ENCODE results near the gene WFIKKN1.

The WFIKKN1 gene

GRCh38 chr16:659618-660017, 28.8 kb downstream of the WFIKKN1 start:
- DNase-seq, result no peak

- DNase-seq, result no peak
These were observed 29.3 kb downstream of the WFIKKN1 start for GRCh38 chr16:660132-660458.

DNA sequence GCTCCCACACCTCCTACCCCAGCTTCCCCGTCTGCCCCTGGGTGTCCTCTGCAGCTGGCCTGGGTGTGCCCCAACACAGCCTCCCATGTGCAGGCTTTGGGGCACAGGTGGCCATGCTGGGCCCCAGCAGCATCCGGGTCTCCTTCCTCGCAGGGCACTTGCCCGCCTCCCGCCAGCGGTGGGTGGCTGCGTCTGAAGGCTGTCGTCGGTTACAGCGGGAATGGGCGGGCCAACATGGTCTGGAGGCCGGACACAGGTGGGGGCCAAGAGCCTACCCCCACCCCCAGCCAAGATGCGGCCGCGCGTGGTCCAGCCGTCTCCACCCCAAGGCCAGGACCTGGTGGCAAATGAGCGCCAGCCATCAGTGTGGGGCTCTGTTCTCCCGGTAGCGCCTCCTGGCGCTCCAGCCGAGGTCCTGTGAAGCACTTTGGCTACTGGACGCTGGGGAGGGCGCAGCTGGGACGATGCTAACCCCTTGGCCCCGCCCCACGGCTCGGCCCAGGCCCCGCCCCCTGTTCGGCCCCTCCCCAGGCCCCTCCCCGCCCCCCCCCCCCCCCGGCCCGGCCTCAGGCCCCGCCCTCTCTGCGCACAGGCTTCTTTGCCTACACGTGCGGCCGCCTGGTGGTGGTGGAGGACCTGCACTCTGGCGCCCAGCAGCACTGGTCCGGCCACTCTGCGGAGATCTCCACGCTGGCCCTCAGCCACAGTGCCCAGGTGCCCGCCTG, 29.8 kb downstream of the WFIKKN1 start:
- peak; percentile 77 for DNase-seq

DNA sequence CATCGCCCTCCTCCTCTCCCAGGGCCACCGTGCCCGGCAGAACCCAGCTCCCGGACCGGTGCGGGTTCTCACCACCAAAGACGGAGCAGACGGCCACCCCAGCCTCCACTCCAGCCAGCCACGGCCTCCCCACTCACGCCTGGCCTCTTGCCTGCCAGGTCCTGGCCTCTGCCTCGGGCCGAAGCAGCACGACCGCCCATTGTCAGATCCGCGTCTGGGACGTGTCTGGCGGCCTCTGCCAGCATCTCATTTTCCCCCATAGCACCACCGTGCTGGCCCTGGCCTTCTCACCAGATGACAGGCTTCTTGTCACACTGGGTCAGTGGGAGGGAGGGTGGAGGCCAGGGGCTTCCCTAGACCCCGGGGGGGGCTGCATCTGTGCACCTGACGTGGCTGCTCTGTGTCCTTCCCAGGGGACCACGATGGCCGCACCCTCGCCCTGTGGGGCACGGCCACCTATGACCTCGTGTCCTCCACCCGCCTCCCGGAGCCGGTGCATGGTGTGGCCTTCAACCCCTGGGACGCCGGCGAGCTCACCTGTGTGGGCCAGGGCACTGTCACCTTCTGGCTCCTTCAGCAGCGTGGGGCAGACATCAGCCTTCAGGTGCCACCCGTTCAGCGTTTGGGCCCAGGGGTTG, 30.5 kb downstream of the WFIKKN1 start:
- DNase-seq, result no peak

DNA sequence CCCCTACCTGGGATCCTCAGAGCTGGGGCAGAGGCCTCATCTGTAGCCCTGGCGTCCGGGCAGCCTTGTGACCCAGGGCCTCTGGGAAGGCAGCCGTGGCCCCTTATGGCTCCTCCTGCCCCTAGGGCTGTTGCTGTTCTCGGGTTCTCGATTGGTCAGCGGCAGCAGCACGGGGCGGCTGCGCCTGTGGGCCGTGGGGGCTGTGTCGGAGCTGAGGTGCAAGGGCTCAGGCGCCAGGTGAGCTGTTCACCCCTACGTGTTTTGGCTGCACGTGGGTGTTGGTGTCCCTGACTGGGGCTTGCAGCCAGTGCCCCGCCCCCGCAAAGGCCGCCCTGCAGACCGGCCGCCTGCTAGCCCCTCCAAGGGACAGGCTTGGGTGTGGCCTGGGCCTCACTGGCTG, 31.3 kb downstream of the WFIKKN1 start:
- no peak for DNase-seq

DNA sequence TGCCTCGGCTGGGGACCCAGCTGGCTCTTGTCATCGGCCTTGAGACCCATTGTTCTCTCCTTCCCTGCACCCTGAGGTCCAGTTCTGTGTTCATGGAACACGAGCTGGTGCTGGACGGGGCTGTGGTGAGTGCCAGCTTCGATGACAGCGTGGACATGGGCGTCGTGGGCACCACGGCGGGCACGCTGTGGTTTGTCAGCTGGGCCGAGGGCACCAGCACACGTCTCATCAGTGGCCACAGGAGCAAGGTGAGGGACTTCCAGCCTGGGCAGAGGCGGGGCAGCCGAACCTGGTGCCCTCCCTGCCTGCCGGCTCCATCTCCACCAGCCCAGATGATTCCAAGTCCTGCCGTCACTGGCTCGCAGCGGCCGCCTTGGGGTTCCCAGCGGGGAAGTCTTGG, 31.8 kb downstream of the WFIKKN1 start:
- DNase-seq, result no peak

- no peak for DNase-seq
These were observed 35.8 kb downstream of the WFIKKN1 start for GRCh38 chr16:666572-666971.

DNA sequence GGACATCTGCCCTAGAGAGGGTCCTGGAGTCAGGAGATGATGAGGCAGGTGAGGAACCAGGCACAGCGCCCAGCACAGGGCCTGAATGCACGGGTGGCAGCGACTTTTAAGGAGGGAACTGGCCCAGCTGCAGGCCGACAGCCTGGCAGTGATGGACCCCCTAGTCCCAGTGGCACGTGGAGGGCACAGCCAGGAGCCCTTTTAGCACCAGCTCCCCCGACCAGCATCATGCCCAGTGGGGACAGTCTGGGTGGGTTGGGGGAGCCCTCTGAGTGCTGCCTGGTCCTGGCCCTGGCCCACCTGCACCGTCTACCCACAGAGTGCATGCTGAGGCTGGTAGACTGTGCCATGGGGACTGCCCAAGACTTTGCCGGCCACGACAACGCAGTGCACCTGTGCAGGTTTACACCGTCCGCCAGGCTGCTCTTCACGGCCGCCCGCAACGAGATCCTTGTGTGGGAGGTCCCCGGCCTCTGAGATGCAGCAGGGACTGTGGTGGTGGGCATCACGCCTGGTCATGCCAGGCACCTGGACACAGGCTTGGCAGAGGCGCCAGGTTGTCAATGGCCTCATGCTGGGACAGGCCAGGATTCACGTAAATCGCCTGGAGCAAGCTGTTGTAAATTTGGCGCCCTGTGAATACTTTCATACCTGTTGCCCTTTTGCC, 36.5 kb downstream of the WFIKKN1 start:
- DNase-seq, result no peak

DNA sequence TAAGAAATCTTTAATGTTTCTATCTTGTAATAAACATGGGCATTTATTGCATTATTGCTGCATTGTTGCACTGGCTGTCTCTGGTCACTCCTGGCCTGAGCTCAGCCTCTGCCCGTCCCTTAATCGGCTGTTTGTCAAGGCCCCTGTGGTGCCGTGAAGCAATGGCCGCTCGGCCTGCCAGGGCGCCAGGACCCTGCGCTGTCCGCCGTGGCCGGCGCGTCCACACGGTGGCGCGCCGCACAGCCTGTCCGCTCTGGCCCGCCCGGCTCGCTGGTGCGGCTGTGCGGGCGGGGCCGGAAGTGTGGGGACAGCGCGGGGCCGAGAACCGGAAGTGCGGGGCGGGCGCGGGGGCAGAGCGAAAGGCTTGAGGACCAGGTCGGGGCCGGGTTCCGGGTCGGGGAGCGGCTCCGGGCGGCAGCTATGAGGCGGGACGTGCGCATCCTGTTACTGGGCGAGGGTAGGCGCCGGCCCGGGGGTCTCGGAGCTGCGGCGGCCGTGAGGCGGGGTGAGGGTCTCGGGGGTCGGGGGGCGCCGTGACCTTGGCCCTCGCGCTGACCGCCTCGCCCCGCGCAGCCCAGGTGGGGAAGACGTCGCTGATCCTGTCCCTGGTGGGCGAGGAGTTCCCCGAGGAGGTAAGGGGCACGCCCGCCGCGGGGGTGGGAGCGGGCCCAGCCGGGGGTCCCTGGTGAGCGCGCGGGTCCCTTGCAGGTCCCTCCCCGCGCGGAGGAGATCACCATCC, 37.2 kb downstream of the WFIKKN1 start, which contains the start of gene RHOT2:
RHOT2 (plus strand) TSS at position 353 of the 739 bp plus-strand sequence; CDS start at position 421, 68 bp downstream.
- peak; percentile 94 for DNase-seq

- no peak for DNase-seq
These were observed 37.9 kb downstream of the WFIKKN1 start for GRCh38 chr16:668519-669171.

- DNase-seq, result no peak
These were observed 38.9 kb downstream of the WFIKKN1 start for GRCh38 chr16:669666-670065.

GRCh38 chr16:670485-671352, 39.9 kb downstream of the WFIKKN1 start:
- DNase-seq, result no peak

- DNase-seq, result no peak
These were observed 40.8 kb downstream of the WFIKKN1 start for GRCh38 chr16:671353-672131.

DNA sequence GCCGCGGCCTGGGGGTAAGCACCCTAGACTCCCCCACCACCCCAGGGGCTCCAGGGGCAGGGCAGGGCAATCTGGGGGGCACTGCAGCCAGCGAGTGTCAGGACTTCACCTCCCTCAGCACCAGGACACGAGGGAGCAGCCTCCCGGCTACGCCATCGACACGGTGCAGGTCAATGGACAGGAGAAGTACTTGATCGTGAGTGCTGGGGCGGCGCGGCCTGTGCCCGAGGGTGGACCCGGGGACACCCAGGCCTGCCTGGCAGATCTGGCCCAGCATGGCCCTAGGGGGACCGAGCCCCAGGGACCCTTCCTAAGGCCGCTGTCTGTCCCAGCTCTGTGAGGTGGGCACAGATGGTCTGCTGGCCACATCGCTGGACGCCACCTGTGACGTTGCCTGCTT, 41.6 kb downstream of the WFIKKN1 start:
- no peak for DNase-seq

DNA sequence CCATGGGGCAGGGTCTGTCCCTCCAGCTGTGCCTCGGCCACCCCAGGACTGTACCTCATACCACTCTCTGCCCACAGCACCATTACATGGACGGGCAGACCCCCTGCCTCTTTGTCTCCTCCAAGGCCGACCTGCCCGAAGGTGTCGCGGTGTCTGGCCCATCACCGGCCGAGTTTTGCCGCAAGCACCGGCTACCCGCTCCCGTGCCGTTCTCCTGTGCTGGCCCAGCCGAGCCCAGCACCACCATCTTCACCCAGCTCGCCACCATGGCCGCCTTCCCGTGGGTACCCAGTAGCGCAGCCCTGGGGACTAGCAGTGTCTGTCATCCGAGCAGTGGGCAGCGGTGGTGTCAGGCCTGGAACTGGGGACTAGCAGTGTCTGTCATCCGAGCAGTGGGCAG, 42.1 kb downstream of the WFIKKN1 start:
- DNase-seq, result no peak

GRCh38 chr16:673399-673991, 42.7 kb downstream of the WFIKKN1 start:
- no peak for DNase-seq

GRCh38 chr16:674214-674881, 43.6 kb downstream of the WFIKKN1 start:
- DNase-seq, result no peak

GRCh38 chr16:674968-675883, 44.4 kb downstream of the WFIKKN1 start, which contains the start of gene RHBDL1:
TSS of gene RHBDL1 (plus strand) at chr16:675671. CDS start at chr16:675791, 120 bp downstream.
- DNase-seq, result no peak

Measured in CD4-positive, alpha-beta T cell treated with Interleukin-15 for 1 hour (primary cell).